T-helper 2 cell treated with Interferon-gamma antibody and Interleukin-4, amounts not matched to agents 100 ng/mL and 5 ng/mL, for 36 hours (primary cell): ENCODE measurements around the gene PADI3. TPM values are rescaled to one million over a fixed set of nuclear protein-coding genes. Genes with fewer than 3 reads are reported as not detected.
"Not testable (repeated sequence)": the region's sequence is repeated elsewhere in the genome, so short reads cannot be mapped to it uniquely, and the experiment has no call there.

Experiments used
- intact Hi-C: fragments of 100-400 bp; cut with micrococcal nuclease; formaldehyde crosslinking; loops from one replicate; pipeline ENCODE4 v1.15.1; 2023
- total RNA-seq: library from RNA; stranded (reverse); gene quantifications from 2 replicates; pipeline ENCODE4 v1.2.3, GENCODE V29; 2022

The PADI3 gene
- total RNA-seq, 1 donor from 2014 or later: not detected

DNA sequence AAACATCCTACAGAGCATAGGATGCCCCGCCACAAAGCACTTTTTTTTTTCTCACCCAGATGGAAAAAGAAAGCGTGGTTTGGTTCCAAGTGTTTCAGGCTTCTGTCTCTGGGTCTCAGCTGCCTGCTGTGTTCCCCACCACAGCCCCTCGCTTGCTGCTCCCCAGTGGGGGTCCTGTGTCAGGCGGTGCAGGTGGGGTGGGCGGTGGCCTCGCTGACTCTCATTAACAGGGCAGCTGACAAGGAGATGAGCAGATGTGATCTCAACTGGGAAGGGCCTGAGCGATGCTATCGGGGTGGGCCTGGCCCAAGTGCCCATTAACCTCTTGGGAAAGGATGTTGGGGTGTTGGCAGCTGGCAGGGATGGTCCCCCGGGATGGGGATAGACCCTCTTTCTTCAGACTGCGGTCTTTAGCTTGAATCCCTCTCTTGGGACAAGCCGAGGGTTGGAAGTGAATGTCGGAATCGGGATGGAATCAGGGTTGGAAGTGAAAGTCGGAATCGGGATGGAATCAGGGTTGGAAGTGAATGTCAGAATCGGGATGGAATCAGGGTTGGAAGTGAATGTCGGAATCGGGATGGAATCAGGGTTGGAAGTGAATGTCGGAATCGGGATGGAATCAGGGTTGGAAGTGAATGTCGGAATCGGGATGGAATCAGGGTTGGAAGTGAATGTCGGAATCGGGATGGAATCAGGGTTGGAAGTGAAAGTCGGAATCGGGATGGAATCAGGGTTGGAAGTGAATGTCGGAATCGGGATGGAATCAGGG is 7.7 kb upstream of the PADI3 start:
- intact Hi-C loops: not testable (repeated sequence)

- intact Hi-C loops: not testable (repeated sequence)
These were observed 7.2 kb upstream of the PADI3 start for GRCh38 chr1:17241780-17242074.

- intact Hi-C loops: no loop called here
These were observed 5.6 kb upstream of the PADI3 start for GRCh38 chr1:17243274-17243673.

DNA sequence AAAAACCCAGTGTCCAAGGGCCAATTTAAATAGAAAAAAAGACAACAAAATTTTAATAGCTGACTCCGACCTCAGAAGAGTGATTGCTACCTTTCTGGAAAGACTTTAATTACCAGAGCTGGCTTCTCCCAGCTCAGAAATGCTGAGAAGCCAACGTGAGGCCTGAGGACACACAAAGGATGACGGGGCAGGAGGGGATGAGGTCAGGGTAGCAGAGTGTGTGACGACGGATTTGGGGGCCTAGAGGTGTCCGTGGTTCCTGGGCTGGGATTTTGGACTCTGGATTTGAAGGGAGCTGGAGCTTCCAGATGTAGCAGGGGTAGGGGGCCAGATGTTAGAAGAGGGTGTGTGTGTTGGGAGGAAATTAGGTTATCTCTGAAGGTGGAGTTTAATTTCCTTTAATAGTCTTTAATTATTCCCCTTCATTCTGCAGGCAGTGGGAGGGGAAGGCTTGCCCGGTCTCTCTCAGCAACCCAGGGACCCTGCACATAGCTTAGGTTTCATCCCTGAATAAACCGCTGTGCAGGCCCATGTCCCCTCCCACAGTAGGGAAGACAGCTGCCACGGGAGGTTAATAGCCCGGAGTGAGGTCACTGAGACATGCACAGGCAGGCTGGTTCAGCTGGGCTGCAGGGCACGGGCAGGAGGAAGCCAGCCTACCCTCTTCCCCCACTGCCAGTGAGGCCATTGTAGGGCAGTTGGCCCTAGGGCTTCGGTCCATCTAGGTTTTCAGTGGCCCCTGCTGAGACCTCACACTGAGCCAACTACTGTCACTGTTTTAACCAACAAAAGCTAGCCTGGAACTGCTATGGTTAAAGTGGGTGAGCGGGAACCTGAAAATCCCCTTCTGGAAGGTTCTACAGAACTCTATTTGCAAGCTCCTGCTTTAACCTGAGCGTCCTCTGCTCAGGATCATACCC is 3.8 kb upstream of the PADI3 start:
- intact Hi-C loops: no loop called here

- intact Hi-C loops: no loop called here
These were observed 3.0 kb upstream of the PADI3 start for GRCh38 chr1:17245816-17246325.

DNA sequence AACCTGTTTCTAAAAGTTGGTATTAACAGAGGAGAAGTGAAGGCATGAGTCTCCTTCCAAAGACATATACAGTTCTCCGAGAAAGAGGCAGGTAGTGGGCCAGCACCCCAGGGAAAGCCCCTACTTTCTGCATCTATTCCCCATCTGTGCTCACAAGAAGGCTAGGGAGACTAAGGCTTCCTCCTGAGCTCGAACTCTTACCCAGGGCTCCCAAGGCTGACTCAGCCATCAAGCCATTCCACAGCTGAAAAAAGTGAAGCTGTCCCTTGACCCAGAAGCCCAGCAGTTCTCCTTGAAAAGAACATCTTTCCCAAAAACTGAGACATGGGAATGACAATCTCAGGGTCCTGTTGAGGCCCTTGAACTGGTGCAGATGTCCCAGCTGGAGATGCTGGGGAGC is 1.9 kb upstream of the PADI3 start:
- intact Hi-C loops: no loop called here

DNA sequence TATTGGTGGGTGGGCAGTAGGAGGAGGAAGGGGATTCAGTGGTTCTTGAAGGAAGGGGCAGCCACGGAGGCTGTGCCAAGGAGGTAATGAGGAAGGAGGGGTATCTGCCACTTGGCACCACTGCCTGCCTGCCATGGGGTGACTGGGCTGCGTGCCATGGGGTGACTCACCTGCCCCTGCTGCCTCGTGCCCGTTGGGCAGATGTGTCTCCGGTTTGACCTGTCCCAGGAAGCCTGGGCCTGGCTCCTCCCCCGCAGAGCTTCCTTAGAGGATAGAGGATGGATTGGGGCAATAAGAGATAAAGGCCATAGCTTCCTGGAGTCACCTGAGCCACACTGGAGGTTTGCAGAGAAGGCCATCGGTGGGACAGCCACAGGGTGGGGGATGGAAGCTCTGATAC is 1.7 kb downstream of the PADI3 start:
- intact Hi-C loops: no loop called here

GRCh38 chr1:17251246-17251645 is 2.3 kb downstream of the PADI3 start:
- intact Hi-C loops: no loop called here

GRCh38 chr1:17251701-17252376 is 2.9 kb downstream of the PADI3 start:
- intact Hi-C loops: no loop called here

- intact Hi-C loops: no loop called here
These were observed 6.4 kb downstream of the PADI3 start for GRCh38 chr1:17255336-17255735.

- intact Hi-C loops: no loop called here
These were observed 9.3 kb downstream of the PADI3 start for GRCh38 chr1:17258116-17258757.

- intact Hi-C loops: no loop called here
These were observed 9.8 kb downstream of the PADI3 start for GRCh38 chr1:17258758-17259130.

- intact Hi-C loops: no loop called here
These were observed 10.5 kb downstream of the PADI3 start for GRCh38 chr1:17259233-17259873.

GRCh38 chr1:17260264-17260663 is 11.4 kb downstream of the PADI3 start:
- intact Hi-C loops: no loop called here

DNA sequence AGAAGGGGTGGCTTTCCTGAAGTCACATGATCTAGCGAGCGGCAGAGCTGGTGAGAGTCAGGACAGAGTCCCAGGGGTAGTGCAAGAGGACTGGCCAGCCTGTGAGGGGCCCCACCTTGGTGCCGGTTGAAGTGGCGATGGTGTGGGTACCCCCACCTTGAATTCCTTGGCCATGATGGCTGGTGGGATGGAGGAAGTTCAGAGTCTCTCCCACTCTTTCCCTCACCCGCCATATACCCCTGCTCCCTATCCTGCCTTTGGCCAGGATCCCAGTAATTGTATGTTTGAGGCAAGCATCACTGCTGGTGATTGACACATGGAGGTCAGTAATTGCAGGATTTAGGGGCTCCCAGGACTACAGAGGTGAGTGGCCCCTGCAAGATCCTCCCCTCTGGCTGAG is 11.8 kb downstream of the PADI3 start:
- intact Hi-C loops: no loop called here

GRCh38 chr1:17263936-17264335 is 15.0 kb downstream of the PADI3 start:
- intact Hi-C loops: no loop called here

GRCh38 chr1:17264470-17264869 is 15.6 kb downstream of the PADI3 start:
- intact Hi-C loops: no loop called here

DNA sequence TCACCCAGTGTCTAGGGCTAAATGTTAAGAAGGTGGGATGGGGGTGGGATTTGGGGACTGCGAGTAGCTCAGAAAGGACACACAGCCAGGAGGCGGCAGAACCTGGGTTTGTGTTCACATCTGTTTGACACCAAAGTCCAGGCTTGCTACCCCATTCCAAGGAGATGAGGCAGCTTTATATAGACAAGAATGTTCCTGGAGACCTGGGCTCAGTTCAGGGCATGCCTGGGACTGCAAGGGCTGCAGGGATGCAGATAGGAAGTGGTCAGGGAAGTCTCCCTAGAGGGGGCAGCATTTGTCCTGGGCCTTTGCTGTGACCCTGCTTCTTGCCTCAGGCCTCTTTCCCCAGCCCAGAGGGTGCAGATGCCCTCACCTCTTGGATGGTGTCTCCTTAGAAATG is 16.3 kb downstream of the PADI3 start:
- intact Hi-C loops: no loop called here

DNA sequence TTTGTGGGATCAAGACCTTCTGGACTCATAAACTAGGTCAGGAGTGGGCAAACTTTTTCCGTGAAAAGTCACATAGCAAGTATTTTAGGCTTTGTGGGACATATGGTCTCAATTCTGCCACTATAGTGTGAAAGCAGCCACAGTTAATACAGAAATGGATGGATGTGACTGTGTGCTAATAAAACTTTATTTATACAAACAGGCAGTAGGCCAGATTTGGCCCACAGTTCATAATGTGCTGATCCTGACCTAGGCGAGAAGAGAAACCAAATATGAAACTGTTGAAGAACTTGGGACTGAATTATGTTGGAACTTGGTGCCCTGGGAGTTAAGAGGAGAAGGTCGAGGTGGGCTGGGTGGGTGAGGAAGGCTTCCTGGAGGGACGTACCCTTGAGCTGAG is 17.1 kb downstream of the PADI3 start:
- intact Hi-C loops: no loop called here

GRCh38 chr1:17270891-17271765 is 22.2 kb downstream of the PADI3 start:
- intact Hi-C loops: no loop called here
